ENCODE data around the gene OR10H1. TPM values are rescaled to one million over a fixed set of nuclear protein-coding genes. Genes with fewer than 3 reads are reported as not detected.

The OR10H1 gene, protein sequence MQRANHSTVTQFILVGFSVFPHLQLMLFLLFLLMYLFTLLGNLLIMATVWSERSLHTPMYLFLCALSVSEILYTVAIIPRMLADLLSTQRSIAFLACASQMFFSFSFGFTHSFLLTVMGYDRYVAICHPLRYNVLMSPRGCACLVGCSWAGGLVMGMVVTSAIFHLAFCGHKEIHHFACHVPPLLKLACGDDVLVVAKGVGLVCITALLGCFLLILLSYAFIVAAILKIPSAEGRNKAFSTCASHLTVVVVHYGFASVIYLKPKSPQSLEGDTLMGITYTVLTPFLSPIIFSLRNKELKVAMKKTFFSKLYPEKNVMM
- total RNA-seq, result not detected in 2 replicates

GRCh38 chr19:15815306-15815705 lies at the start of gene OR10H1:
TSS of gene OR10H1 (minus strand) at chr19:15815664. CDS start at chr19:15808037, 7,627 bp downstream.

GRCh38 chr19:15787611-15788155 lies 27.8 kb downstream of the OR10H1 start, which contains the start of gene OR10H5:
TSS of gene OR10H5 (plus strand) at chr19:15787661. CDS start at chr19:15794049, 6,388 bp downstream.

Other genes with a start within 250 kb of the OR10H1 start
- not detected in 2 replicates for gene CYP4F8, start 200.4 kb downstream of the OR10H1 start, total RNA-seq
- gene CYP4F3, start 174.8 kb downstream of the OR10H1 start, total RNA-seq, result 0.13 TPM in 1 of 2 replicates, not detected in the other
- not detected in 2 replicates for gene CYP4F12, start 142.6 kb downstream of the OR10H1 start, total RNA-seq
- not detected in 2 replicates for gene OR10H2, start 87.6 kb downstream of the OR10H1 start, total RNA-seq
- gene OR10H3, start 77.7 kb downstream of the OR10H1 start, total RNA-seq, result not detected in 2 replicates
- gene OR10H5, start 28.0 kb downstream of the OR10H1 start, total RNA-seq, result not detected in 2 replicates
- gene CYP4F2, start 82.4 kb upstream of the OR10H1 start, total RNA-seq, result not detected in 2 replicates
- gene CYP4F11, start 118.9 kb upstream of the OR10H1 start, total RNA-seq, result not detected in 2 replicates
- not detected in 2 replicates for gene OR10H4, start 133.3 kb upstream of the OR10H1 start, total RNA-seq